Measurements from ENCODE around the gene LRRC2. TPM values are rescaled to one million over a fixed set of nuclear protein-coding genes. Genes with fewer than 3 reads are reported as not detected.

LRRC2 gene
- total RNA-seq, 1 donor from 2014 or later, result 114 TPM

- Histone ChIP-seq H3K27ac (replicated peaks) (no peak overlapping the region), H3K27me3 (ENCODE audit: low read depth) (no peaks in the 10 kb centered on the region), H3K36me3 (no peaks in the 10 kb centered on the region), H3K4me3 (no peak overlapping the region), H3K4me1 (peaks cover 41% of the 10 kb centered on the region), H3K9me3 (replicated peaks) (no peaks in the 10 kb centered on the region)
- intact Hi-C loops (cut with micrococcal nuclease), result no loop called here
- TF ChIP-seq CTCF (IDR thresholded peaks at IDR 0.05; ENCODE audit: borderline replicate concordance), result no peak
- no peak for DNase-seq
Measured at GRCh38 chr3:46492890-46493547, 73.1 kb downstream of the LRRC2 start.

DNA sequence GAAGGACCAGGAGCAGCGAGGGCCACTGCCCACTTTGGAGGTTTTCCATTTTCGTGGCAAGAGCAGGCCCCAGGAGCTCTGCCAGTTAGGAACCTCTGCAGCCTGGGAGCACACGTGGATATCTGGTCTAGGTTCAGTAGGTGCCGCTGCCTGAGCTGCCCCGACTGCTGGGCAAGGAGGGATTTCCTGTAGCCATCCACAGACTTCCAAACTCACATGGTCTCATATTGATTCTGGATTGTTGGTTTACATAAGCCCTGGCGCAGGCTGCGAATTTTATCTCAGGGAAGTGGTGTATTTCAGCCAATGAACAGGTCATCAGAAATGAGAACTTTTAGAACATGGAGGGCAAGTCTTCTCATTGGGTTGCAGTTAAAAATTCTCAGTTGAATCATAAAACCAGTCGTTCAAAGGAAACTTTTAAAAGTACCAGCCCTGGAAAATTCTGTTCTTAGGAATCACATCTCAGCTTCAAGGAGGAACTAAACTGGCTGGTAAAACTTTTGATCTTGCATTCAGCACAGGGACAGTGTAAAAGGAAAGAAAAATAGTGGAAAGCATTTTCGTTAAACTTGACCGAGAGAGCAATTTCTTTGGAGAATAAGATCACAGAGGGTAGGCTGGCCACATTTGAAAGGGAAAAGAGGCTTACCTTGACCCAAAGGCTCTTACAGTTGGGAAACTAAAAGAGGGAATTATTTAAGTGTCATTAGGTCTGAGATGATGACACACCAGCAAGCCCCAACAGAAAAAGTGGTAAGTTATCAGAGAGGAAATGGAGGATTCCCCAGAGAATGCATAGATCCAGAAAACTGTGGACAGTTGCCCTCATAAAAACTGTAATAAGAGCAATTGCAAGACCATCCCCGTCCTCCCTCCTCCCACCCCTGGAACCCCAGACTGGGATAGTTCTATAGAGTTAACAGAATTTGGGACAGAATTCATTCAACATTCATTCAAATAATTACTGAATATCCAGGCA is 74.7 kb downstream of the LRRC2 start:
- Histone ChIP-seq H3K27me3 (ENCODE audit: low read depth) (no peaks in the 10 kb centered on the region), H3K9me3 (replicated peaks) (no peaks in the 10 kb centered on the region), H3K27ac (replicated peaks) (peak overlapping the region; percentile 76), H3K4me1 (peaks cover 33% of the 10 kb centered on the region), H3K36me3 (no peaks in the 10 kb centered on the region), H3K4me3 (no peak overlapping the region)
- TF ChIP-seq CTCF (IDR thresholded peaks at IDR 0.05; ENCODE audit: borderline replicate concordance), result no peak
- DNase-seq, result no peak
- intact Hi-C loops (cut with micrococcal nuclease), result no loop called here

DNA sequence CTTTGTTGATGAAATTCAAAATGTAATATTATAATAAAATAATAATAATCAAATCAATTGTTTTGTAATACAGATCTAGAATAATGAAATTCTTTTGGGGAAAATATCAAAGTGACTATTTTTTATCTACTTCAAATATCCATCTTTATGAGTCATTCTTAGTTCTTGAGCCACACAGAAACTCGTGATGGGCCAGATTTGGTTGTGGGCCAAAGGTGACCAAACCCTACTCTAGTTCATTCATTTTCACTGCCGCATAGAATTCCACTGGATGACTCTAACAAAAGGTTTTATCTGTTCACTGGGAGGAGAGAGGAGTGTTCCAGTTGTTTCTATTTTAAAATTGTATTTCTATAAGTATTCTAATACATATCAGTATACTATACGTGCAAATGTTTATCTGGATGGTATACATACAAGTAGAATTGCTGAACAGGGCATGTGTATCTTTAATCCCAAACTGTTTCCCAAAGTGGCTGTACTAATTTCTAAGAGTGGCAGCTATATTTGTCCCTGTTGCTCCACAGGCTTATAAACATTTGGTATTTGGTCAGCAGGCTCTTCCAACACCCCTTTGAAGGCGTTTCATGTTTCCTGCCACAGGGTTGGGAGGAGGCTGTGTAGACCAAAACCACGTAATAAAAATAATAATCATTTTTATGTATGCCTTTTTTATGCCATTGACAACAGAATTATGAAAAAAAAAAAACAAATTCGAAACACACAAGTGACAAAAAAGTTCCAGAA is 75.6 kb downstream of the LRRC2 start:
- DNase-seq, result no peak
- no peaks in the 10 kb centered on the region for H3K9me3 ChIP-seq (replicated peaks)
- intact Hi-C loops (cut with micrococcal nuclease), result no loop called here
- H3K27ac ChIP-seq (replicated peaks), result peak overlapping the region; percentile 76
- no peaks in the 10 kb centered on the region for H3K36me3 ChIP-seq
- H3K4me1 ChIP-seq, result peaks cover 24% of the 10 kb centered on the region
- H3K4me3 ChIP-seq, result no peak overlapping the region
- no peaks in the 10 kb centered on the region for H3K27me3 ChIP-seq (ENCODE audit: low read depth)
- no peak for TF ChIP-seq CTCF (IDR thresholded peaks at IDR 0.05; ENCODE audit: borderline replicate concordance)

- Histone ChIP-seq H3K27ac (replicated peaks) (no peak overlapping the region), H3K9me3 (replicated peaks) (no peaks in the 10 kb centered on the region), H3K4me1 (peaks cover 23% of the 10 kb centered on the region), H3K27me3 (ENCODE audit: low read depth) (no peaks in the 10 kb centered on the region), H3K4me3 (no peak overlapping the region), H3K36me3 (no peaks in the 10 kb centered on the region)
- no peak for TF ChIP-seq CTCF (IDR thresholded peaks at IDR 0.05; ENCODE audit: borderline replicate concordance)
- intact Hi-C loops (cut with micrococcal nuclease), result loop anchor here (2.0 kb wide), 1 partner anchor 139 kb away; no protein-coding TSS in a partner anchor
- no peak for DNase-seq
Measured at GRCh38 chr3:46489875-46490274, 76.2 kb downstream of the LRRC2 start.

GRCh38 chr3:46489381-46489780 is 76.7 kb downstream of the LRRC2 start:
- intact Hi-C loops (cut with micrococcal nuclease), result loop anchor here (2.0 kb wide), 1 partner anchor 139 kb away; no protein-coding TSS in a partner anchor
- H3K27ac ChIP-seq (replicated peaks), result no peak overlapping the region
- no peak for TF ChIP-seq CTCF (IDR thresholded peaks at IDR 0.05; ENCODE audit: borderline replicate concordance)

More at GRCh38 chr3:46489381-46489780, 76.7 kb downstream of the LRRC2 start:
- H3K4me1 ChIP-seq, result peaks cover 23% of the 10 kb centered on the region
- no peaks in the 10 kb centered on the region for H3K9me3 ChIP-seq (replicated peaks)
- H3K4me3 ChIP-seq, result no peak overlapping the region
- no peaks in the 10 kb centered on the region for H3K36me3 ChIP-seq
- no peaks in the 10 kb centered on the region for H3K27me3 ChIP-seq (ENCODE audit: low read depth)
- no peak for DNase-seq

Data from left ventricle myocardium inferior (tissue), 1 donor.